Activated T-cell treated with anti-CD3 and anti-CD28 coated beads for 48 hours (primary cell): ENCODE results near the gene TTLL9.
A peak's percentile ranks its signal among the peaks of the same experiment; 100 is the strongest.
"Not testable (repeated sequence)": the region's sequence is repeated elsewhere in the genome, so short reads cannot be mapped to it uniquely, and the experiment has no call there.

Experiments used
- DNase-seq: peaks from one replicate; pipeline ENCODE4 v3.0.0-alpha.2; 2020; ENCODE audit warnings: low read depth

The TTLL9 gene, protein sequence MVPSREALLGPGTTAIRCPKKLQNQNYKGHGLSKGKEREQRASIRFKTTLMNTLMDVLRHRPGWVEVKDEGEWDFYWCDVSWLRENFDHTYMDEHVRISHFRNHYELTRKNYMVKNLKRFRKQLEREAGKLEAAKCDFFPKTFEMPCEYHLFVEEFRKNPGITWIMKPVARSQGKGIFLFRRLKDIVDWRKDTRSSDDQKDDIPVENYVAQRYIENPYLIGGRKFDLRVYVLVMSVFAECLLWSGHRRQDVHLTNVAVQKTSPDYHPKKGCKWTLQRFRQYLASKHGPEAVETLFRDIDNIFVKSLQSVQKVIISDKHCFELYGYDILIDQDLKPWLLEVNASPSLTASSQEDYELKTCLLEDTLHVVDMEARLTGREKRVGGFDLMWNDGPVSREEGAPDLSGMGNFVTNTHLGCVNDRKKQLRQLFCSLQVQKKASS

DNA sequence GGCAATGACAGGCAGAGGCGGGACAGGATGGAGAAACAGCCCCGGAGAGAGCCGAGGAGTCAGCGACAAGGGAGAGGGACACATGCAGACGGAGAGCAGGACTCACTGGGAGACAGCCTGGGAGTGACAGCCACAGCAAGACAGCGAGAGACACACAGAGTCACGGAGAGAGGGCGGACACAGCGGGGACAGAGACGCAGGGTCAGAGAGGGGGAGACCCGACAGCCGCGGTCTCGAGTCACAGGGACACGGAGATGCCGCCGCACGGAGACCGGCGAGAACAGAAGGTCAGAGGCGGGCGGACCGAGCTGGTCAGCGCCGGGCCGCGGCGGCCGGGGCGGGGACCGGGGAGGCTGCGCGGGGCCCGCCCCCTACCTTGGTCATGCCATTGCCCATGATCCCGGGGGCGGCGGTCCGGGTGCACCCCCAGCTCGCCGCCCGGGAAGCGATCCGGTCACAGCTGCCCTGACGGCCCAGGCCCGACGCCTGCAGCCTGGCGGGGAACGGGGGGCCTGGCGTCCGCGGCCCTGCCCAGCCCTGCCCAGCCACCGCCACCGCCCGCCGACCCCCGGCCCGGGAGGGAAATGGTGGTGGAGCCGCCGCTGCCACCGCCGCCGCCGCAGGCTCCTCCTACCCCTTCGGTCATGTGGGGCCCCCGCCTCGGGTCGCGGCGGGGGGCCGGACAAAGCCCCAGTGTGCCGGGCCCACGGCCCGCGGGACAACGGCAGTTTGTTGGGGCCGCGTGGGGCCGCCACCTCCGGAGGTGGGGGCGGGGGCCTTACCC, at the start of gene TTLL9, which contains the start of gene DUSP15:
TSS of gene TTLL9 (plus strand) at position 693 of the 784 bp plus-strand sequence. CDS start 493 bp downstream, outside the sequence.
TSS of gene DUSP15 (minus strand) at position 586 of the 784 bp plus-strand sequence. CDS start at position 396, 190 bp downstream.
- DNase-seq: no peak

DNA sequence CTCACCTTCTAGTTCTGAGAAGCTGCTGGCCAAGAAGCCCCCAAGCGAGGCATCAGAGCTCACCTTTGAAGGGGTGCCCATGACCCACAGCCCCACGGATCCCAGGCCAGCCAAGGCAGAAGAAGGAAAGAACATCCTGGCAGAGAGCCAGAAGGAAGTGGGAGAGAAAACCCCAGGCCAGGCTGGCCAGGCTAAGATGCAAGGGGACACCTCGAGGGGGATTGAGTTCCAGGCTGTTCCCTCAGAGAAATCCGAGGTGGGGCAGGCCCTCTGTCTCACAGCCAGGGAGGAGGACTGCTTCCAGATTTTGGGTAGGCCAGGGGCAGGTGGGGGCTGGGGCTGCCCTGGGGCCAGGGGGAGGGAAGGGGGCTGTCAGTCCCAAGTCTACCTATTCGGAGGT, 49.0 kb upstream of the TTLL9 start:
- DNase-seq: no peak

DNA sequence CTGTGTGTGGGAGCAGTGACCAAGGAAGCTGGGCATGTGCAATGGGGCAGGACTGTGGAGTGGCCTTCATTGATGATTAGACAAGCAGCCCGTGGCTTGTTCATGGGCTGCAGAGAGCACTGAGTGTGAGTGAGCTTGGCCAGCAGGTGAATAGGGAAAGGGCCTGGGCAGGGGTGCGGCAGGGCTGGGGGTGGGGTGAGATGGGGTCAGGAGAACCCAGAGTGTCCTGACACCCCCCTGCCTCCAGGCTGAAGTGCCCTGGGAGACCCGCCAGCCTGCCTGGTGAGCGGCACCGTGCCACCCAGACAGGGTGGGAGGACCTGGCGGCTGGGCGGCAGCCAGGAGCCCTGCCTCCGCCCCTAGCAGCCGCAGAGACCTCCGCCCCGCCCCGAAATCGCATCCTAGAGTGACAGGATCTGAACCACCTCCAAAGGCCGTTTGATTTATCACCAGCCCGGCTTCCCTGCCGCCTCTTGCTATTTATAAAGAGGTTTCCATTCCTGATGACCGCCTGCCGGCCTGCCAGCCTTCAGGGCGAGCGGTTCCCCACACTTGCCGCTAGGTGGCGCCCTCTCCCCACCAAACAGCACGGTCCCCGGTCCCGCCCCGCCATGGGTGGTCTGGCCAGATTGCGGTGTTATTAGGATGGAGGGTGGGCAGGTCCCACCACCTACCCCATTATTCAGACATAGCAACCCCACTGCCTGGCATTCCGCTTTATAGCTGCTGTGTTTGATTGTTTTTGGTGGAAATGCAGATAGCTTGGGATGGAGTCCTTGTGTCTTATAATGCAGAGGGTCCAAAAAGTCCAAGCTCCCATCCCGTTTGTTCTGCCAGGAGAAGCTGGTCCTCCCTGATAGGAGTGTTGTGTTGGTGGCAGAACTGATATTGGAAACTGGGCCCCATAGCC, 47.8 kb upstream of the TTLL9 start:
- peak; percentile 70 for DNase-seq

DNA sequence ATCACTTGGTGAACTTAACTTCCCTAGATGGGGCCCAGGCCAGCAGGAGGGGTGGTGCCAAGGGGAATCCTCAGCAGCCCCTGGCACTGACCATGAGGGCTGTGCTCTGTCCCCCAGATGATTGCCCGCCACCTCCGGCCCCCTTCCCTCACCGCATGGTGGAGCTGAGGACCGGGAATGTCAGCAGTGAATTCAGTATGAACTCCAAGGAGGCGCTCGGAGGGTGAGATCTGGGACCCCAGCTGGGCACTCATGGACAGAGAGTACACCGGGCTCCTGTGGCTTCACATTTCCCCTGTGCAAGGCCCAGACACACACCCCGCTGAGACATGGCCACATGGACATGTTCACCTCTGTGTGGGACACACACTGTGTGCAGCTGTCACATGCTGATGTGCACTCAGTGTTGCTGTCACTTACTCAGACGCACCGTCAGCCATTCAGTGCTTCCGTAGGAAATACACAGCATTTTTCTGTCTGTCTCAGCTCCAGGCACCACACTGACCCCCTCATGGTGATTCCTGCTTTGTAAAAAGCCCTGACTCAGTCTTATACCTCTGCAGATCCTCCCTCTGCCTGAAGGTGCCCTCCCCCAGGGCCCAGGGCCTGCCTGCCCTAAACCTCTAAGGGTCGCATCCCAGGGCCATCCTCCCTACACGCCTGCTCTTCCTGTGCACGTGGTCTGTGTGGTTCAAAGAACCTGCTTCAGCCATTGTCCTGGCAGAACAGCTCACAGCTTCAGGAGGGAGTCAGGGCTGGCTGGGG, 46.9 kb upstream of the TTLL9 start:
- no peak for DNase-seq

DNA sequence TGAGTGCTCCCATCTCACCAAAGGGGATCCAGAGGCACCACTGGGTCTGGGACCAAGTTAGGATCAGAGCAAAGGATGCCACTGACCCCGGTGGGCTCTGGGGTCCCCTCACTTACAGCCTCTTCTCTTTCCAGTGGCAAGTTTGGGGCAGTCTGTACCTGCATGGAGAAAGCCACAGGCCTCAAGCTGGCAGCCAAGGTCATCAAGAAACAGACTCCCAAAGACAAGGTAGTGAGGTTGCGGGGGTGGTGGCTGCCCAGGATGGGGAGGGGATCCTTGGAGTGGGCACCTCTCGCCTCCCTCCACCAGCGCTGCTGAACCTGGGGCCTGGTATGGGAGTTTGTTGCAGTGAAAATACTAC, 46.3 kb upstream of the TTLL9 start:
- DNase-seq: no peak

DNA sequence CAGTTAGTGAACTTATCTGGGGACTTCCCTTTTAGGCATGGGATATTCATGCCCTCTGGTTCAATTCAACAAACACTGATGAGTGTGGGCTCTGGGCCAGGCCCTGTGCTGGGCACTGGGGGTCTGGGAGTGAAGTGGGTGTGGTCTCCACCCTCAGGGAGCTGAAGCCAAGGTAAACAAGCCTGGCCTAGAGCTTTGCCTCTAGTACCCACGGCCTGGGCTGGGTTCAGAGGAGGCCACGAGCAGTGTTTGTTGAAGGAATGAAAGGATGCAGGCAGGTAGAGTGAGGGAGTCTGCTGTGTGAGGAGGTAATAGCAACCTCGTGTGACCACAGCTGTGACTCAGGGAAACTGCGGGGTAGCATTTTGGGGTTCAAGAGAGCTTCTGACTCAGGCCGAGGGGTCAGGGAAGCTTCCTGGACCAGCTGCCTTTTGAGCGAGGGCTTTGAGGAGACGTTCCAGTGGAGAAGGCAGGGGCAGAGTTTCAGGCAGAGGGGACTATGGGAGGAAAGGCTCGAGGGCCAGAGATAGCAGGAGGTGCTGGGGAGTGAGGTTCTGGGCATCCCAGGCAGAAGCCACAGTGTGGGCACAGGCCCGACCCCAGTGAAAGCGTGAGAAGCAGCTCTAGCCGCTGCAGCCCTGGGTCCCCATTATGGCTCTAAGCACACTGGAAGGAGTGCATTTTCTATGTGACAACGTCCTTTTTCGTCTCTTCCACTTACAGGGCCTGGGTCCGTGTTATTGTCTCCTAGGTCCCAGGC, 45.7 kb upstream of the TTLL9 start:
- no peak for DNase-seq

DNA sequence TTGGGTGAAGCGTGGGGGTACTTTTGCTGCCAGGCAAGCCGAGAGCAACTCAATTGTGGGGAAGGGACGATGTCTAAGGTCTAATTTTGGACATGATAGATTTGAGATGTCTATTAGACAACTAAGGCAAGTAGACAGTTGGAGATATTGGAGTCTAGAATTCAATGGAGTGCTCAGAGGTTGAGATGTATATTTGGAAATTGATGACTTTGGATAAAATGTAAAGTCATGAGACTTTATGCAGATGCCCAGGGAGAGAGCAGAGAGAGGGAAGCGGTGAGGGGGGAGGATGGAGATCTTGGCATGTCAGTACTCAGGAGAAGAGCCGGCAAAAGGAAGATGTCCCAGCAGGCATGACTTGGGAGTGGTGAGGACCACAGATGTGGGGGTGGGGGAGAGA, 44.4 kb upstream of the TTLL9 start:
- DNase-seq: no peak

DNA sequence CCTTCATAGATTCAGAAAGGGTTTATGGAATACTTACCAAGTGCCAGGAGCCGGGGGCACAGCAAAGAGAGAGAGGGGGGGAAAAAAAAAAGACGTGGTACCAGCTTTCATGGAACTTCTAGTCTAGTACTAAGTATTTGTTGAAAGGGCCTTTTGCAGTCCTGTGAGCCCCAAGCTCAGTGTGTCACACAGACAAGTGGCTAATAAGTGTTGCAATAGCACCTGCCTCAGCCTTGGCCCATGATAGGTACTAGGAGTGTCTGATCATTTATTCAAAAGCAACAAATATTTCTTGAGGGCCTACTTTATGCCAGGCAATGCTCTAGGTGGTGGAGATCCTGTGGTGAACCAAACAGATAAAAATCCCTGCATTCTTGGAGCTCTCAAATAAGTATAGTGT, 43.4 kb upstream of the TTLL9 start:
- no peak for DNase-seq

DNA sequence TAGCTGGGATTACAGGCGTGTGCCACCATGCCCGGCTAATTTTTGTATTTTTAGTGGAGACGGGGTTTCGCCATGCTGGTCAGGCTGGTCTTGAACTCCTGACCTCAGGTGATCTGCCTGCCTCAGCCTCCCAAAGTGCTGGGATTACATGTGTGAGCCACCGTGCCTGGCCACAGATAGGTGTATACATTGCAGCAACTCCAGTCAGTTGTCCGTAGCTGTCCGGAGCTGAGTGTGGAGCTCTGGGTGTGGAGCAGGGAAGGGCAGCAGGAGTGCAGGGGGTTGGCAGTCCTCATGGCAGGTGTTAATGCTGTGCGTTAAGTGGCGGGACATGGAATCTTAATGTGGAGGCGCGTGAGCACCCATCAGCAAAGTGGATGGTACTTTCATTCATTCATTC, 42.4 kb upstream of the TTLL9 start:
- not testable (repeated sequence) for DNase-seq

DNA sequence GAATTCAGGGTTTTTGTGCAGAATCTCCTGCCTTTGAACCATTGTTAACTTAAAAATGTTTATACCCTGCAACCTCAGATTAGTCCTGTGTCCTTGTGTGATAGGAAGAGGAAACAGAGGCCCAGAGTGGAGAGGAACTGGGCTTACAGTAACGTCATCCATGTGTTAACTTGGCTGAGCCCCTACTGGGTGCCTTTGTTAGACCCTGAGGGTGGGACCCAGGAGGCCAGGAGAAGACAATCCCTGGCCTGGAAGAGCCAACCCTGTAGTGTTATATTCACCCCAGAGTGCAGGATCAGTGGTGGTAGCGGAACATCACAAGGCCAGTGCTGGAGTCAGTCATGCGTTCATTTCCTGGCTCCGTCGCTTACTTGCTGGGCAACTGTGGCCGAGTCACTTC, 40.7 kb upstream of the TTLL9 start:
- no peak for DNase-seq

DNA sequence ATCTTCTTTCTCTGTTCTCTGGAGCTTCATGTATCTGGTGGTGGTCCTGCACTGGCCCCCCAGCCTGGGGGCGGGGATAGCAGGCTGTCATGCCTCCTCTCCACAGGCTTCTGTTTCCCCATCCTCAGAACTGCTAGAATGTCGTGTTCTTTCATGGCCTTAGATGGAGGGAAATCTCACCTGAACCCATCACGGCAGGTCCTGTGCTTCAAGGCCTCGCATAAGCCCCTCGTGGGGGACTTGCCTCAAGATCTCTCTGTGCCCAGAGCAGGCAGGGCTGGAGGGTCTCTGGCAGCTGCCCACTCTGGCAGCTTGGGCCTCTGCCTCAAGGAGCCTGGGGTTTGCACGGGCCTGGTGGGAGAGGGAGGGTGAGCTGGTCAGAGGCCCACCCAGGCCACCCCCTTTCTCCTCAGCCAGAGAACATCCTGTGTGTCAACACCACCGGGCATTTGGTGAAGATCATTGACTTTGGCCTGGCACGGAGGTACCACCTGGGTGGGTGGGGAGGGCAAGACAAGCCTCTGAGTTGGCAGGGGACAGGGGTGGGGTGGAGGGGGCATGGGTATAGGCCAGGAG, 39.9 kb upstream of the TTLL9 start:
- no peak for DNase-seq

DNA sequence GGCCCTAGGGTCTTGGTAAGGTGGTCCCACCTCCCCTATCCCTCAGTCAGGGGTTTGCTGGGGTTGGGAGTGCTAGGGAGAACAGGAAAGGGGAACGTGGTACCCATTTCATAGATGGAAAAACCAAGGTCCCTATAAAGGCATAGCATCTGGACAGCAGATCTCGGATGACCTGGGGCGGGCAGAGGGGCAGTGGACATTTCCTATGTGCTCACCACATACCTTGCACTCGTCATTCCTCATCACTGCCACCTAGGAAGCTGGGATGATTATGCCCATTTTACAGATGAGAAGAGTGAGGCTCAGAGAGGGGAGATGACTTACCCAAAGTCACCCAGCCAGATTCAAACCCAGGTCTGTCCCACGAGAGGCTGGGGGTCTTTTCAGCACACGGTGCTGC, 39.2 kb upstream of the TTLL9 start:
- DNase-seq: no peak

DNA sequence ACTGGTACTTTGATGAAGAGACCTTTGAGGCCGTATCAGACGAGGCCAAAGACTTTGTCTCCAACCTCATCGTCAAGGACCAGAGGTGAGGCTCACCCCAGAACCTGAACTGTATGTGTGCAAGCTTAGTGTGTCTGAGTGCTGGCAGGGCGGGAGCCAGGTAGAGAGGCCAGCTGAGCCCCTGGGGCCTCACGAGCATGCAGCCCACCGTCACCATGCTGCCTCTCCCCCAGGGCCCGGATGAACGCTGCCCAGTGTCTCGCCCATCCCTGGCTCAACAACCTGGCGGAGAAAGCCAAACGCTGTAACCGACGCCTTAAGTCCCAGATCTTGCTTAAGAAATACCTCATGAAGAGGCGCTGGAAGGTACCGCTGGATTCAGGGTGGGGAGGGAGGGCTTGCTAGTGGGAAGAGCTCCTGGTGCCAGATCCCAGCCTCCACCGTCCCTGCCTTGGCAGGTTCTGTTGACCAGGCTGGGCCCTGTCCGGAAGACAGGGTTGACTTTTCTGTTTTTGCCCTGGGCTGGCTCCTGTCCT, 38.6 kb upstream of the TTLL9 start:
- DNase-seq: no peak

DNA sequence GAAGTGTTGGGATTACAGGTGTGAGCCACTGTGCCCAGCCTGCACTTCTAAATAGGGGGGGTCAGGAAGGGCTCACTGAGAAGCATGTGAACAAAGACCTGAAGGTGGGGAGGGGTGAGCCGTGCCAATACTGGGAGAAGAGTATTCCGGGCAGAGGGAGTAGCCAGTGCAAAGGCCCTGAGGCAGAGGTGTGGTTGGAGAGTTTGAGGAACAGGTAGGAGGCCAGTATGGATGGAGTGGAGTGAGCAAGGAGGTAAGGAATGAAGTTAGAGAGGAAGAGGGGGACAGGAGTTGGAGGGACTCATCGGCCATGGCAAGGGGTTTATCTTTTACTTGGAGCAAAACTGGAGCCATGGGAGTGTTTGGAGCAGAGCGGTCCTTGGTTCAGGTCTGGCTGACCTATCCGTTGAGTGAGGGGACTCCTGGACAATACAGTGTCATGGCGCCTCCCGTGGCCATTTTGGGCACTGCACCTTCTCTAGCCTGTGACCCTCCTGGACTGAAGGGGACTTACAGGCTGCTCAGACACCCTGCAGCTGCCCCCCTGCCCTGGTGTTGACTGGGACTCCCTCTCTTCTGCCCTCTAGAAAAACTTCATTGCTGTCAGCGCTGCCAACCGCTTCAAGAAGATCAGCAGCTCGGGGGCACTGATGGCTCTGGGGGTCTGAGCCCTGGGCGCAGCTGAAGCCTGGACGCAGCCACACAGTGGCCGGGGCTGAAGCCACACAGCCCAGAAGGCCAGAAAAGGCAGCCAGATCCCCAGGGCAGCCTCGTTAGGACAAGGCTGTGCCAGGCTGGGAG, 37.1 kb upstream of the TTLL9 start:
- peak; percentile 56 for DNase-seq

DNA sequence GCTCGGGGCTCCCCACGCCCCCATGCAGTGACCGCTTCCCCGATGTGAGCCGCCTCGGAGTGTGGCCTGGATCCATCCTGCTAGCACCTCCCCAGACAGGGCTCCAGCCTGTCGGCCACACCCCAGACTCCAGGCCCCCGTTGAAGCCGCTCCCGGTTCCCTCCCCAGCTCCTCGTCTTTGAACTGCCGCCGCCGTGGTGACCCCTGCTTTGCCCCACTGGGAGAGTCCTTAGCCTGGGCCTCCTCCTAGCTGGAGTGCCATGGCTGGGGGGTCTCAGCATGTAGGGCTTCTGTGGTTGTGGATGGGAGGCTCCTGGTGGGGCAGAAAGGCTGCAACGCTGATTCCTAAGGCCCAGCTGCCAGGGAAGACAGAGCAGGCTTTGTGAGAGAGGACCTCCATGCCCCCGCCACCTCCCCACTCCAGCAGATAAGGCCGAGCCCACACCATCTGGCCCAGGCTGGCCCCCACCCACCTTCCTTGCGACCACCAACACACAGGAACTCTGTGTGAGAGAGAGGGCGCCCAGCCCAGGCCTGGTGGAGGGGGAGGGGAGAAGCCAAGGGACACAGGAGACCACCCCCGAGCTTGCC, 36.4 kb upstream of the TTLL9 start:
- no peak for DNase-seq

DNA sequence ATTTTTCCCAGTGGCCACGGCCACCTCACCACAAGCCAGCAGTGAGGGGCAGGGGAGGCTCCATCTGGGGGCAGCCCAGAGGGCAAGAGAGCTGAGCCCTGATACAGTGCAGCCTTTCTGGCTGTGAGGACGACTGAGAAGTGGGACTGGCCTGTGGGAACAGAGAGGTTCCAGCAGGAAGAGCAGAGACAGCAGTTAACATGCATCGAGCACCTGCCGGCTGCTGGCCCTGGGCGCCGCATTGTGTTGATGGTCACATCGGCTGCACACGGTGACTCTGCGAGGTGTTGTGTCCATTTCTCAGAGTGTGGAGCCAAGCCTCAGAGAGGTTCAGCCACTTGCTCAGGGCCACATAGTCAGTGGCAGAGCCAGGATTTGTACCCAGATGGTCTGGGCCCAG, 34.9 kb upstream of the TTLL9 start:
- no peak for DNase-seq

DNA sequence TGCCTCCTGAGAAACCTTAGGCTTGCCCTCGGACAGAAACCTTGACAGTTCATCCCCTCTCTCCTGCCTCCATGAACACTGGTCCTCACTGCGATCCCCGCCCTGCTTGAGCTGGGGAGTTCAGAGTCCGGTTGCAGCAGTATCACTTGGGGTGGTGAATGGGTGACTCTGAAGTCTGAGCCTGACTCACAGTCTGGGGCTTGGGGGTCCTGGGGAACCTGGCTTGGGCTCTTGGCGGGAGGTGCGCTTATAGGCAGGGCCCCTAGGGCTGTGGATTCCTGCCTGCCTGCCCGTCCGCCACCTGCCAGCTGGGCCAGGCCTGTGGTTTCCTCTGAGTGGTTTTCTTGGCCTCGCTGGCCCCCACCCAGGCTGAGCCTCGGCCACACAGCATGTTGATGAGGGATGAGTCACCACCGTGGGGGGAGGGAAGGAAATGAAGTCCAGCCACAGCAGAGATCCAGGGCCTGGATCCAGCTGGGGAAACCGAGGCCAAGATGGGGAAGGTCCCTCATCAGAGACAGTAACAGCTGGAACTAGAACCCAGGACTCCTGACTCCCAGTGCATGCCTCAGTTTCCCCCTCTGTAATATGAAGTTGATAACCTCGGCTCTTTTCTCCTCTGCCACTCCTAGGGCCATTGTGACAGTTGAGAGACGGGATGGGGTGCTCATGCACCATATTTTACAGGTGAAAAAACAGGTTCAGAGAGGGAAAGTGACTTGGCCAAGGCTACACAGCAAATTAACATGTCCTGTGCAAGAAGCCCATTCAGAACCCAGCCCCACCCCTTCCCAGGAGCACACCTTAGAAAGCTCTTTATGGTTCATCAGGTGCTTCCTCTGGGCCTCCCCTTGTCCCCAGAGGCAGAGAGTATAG, 34.2 kb upstream of the TTLL9 start:
- DNase-seq: peak; percentile 20
